HEK293 (cell line): ENCODE data around the gene CFAP157.

Source experiments
- CTCF ChIA-PET: fragments of 350-600 bp; formaldehyde crosslinking; extraction: SDS; loops from one replicate; lab custom pipeline; 2021; ENCODE audit warnings: antibody characterized with exemption; lab: Yijun Ruan, JAX
- POLR2A ChIA-PET: fragments of 300-600 bp; formaldehyde crosslinking; extraction: SDS; loops from one replicate; lab custom pipeline; 2020; ENCODE audit warnings: antibody characterized with exemption, inconsistent platforms; lab: Yijun Ruan, JAX
- H3K27ac ChIP-seq: fragments of 200-500 bp; sonication (Bioruptor generic); 2 replicates; pipeline ENCODE4 v1.5.1; 2014; ENCODE audit warnings: low read depth, low read length, control low read depth, inconsistent platforms; ENCODE audit errors: extremely low read depth
- H3K36me3 ChIP-seq, 2 experiments: fragments of 200-500 bp in 1 of 2; sonication (Bioruptor generic) in 1 of 2; 1 replicate in 1 of 2; 2 replicates in 1 of 2; pipeline ENCODE4 v1.5.1; 2014 to 2017; ENCODE audit warnings: inconsistent platforms in 2 of 2, low read length in 2 of 2; ENCODE audit not compliant: control insufficient read depth in 2 of 2, insufficient read depth in 1 of 2
- H3K4me1 ChIP-seq: fragments of 200-500 bp; sonication (Bioruptor generic); 2 replicates; pipeline ENCODE4 v1.5.1; 2014; ENCODE audit warnings: mild to moderate bottlenecking, low read length, inconsistent platforms; ENCODE audit not compliant: control insufficient read depth, insufficient read depth
- H3K4me3 ChIP-seq: 2 replicates; pipeline ENCODE4 v1.5.1; 2011; ENCODE audit warnings: low read depth, mild to moderate bottlenecking, control low read depth, low read length, moderate library complexity
- H3K9me3 ChIP-seq: fragments of 200-500 bp; sonication (Bioruptor generic); 2 replicates; pipeline ENCODE4 v1.5.1; 2014; ENCODE audit warnings: low read depth, low read length, inconsistent platforms; ENCODE audit not compliant: control insufficient read depth, insufficient read depth
- GFI1B ChIP-seq: fragments of 450-650 bp; formaldehyde crosslinking; IDR thresholded peaks from 2 replicates; pipeline ENCODE4 v1.5.1; 2016; ENCODE audit warnings: missing biosample characterization, missing genetic modification characterization
- GLI2 ChIP-seq: fragments of 450-650 bp; formaldehyde crosslinking; IDR thresholded peaks from 2 replicates; pipeline ENCODE4; 2017; ENCODE audit warnings: missing biosample characterization, missing genetic modification characterization, low read depth, borderline replicate concordance
- GLIS1 ChIP-seq: fragments of 450-650 bp; formaldehyde crosslinking; IDR thresholded peaks from 2 replicates; pipeline ENCODE4 v1.5.1; 2016; ENCODE audit warnings: missing biosample characterization, missing genetic modification characterization
- MEIS1 ChIP-seq: sonication (generic); formaldehyde crosslinking; IDR thresholded peaks from 2 replicates; pipeline ENCODE4 v1.8.1; 2022; ENCODE audit warnings: missing genetic modification reagents, mild to moderate bottlenecking, borderline replicate concordance
- RBAK ChIP-seq: fragments of 450-650 bp; formaldehyde crosslinking; IDR thresholded peaks from 2 replicates; pipeline ENCODE4 v1.5.1; 2016; ENCODE audit warnings: missing biosample characterization, missing genetic modification characterization
- SCRT1 ChIP-seq: fragments of 450-650 bp; formaldehyde crosslinking; IDR thresholded peaks from 2 replicates; pipeline ENCODE4 v1.5.1; 2016; ENCODE audit warnings: missing biosample characterization, missing genetic modification characterization, borderline replicate concordance
- ZBTB48 ChIP-seq: fragments of 450-650 bp; formaldehyde crosslinking; IDR thresholded peaks from 2 replicates; pipeline ENCODE4 v1.5.1; 2016; ENCODE audit warnings: missing biosample characterization, missing genetic modification characterization
- ZFP69B ChIP-seq: fragments of 450-650 bp; formaldehyde crosslinking; IDR thresholded peaks from 2 replicates; pipeline ENCODE4 v1.5.1; 2016; ENCODE audit warnings: missing biosample characterization, missing genetic modification characterization
- ZNF121 ChIP-seq: fragments of 450-650 bp; formaldehyde crosslinking; IDR thresholded peaks from 2 replicates; pipeline ENCODE4 v1.5.1; 2016; ENCODE audit warnings: missing biosample characterization, missing genetic modification characterization
- ZNF2 ChIP-seq: fragments of 450-650 bp; formaldehyde crosslinking; IDR thresholded peaks from 2 replicates; pipeline ENCODE4 v1.5.1; 2016; ENCODE audit warnings: missing biosample characterization, missing genetic modification characterization
- ZNF214 ChIP-seq: fragments of 450-650 bp; formaldehyde crosslinking; IDR thresholded peaks from 2 replicates; pipeline ENCODE4 v1.5.1; 2017; ENCODE audit warnings: missing biosample characterization, mild to moderate bottlenecking, missing genetic modification characterization, borderline replicate concordance
- ZNF324 ChIP-seq: fragments of 450-650 bp; formaldehyde crosslinking; IDR thresholded peaks from 2 replicates; pipeline ENCODE4 v1.5.1; 2016; ENCODE audit warnings: missing biosample characterization, missing genetic modification characterization
- ZNF391 ChIP-seq: fragments of 450-650 bp; formaldehyde crosslinking; IDR thresholded peaks from 2 replicates; pipeline ENCODE4 v1.5.1; 2016; ENCODE audit warnings: low read depth, missing biosample characterization, missing genetic modification characterization, borderline replicate concordance
- ZNF544 ChIP-seq: fragments of 450-650 bp; formaldehyde crosslinking; IDR thresholded peaks from 2 replicates; pipeline ENCODE4 v1.5.0; 2017; ENCODE audit warnings: missing biosample characterization, missing genetic modification characterization
- ZNF560 ChIP-seq: fragments of 450-650 bp; formaldehyde crosslinking; IDR thresholded peaks from 2 replicates; pipeline ENCODE4 v1.5.1; 2017; ENCODE audit warnings: missing biosample characterization, missing genetic modification characterization, borderline replicate concordance
- ZNF561 ChIP-seq: fragments of 450-650 bp; IDR thresholded peaks from 2 replicates; pipeline ENCODE4 v1.5.1; 2018; ENCODE audit warnings: missing biosample characterization, missing genetic modification characterization, borderline replicate concordance
- TF ChIP-seq, protein P1 (sequence below): fragments of 450-650 bp; formaldehyde crosslinking; IDR thresholded peaks from 2 replicates; pipeline ENCODE4 v1.5.1; 2016; ENCODE audit warnings: missing biosample characterization, missing genetic modification characterization
- TF ChIP-seq, protein P2 (sequence below): fragments of 450-650 bp; formaldehyde crosslinking; IDR thresholded peaks from 2 replicates; pipeline ENCODE4 v1.5.1; 2017; ENCODE audit warnings: missing biosample characterization, missing genetic modification characterization
- TF ChIP-seq, protein P3 (sequence below): fragments of 450-650 bp; formaldehyde crosslinking; IDR thresholded peaks from 2 replicates; pipeline ENCODE4 v1.5.1; 2016; ENCODE audit warnings: missing biosample characterization, missing genetic modification characterization

CFAP157 gene

DNA sequence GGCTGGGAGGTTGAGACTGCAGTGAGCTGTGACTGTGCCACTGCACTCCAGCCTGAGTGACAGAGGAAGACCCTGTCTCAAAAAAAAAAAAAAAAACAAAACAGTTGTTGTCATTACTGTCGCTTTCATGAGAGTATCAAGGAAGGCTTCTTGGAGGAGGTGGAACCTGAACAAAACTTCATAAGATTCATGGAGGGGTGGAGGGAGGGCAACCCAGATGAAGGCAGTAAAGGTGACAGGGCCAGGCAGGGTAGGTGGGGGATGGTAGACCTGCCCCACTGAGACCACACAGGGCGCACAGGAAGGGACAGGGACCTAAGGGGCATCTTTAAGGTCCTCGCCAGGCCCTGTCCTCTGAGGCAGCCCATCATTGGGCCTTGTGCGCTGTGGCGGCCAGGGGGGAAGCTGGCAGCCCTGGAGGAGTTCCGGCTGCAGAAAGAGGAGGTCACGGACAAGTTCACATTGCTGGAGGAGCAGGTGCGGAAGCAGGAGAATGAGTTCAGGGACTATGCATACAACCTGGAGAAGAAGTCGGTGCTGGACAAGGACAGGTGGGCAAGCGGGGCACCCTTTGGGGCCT, 3.5 kb downstream of the CFAP157 start:
- TF ChIP-seq MEIS1 (no peak), ZNF121 (tag by site-specific recombination) (no peak), ZNF544 (tag by site-specific recombination) (no peak), GLI2 (tag by site-specific recombination) (no peak), ZNF214 (tag by site-specific recombination) (no peak), ZNF560 (tag by site-specific recombination) (no peak), SCRT1 (no peak), ZNF561 (no peak), GFI1B (tag by site-specific recombination) (no peak), ZFP69B (no peak), ZNF391 (tag by site-specific recombination) (no peak), RBAK (tag by site-specific recombination) (no peak), ZNF2 (no peak), ZBTB48 (tag by site-specific recombination) (no peak)
- TF ChIP-seq, protein P1, sequence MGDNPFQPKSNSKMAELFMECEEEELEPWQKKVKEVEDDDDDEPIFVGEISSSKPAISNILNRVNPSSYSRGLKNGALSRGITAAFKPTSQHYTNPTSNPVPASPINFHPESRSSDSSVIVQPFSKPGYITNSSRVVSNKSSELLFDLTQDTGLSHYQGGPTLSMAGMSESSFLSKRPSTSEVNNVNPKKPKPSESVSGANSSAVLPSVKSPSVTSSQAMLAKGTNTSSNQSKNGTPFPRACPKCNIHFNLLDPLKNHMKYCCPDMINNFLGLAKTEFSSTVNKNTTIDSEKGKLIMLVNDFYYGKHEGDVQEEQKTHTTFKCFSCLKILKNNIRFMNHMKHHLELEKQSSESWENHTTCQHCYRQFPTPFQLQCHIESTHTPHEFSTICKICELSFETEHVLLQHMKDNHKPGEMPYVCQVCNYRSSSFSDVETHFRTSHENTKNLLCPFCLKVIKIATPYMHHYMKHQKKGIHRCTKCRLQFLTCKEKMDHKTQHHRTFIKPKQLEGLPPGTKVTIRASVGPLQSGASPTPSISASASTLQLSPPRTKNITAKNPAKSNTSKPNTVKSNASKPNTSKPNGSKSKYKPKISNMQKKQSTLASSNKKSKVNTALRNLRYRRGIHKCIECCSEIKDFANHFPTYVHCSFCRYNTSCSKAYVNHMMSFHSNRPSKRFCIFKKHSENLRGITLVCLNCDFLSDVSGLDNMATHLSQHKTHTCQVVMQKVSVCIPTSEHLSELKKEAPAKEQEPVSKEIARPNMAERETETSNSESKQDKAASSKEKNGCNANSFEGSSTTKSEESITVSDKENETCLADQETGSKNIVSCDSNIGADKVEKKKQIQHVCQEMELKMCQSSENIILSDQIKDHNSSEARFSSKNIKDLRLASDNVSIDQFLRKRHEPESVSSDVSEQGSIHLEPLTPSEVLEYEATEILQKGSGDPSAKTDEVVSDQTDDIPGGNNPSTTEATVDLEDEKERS (tag by site-specific recombination) = no peak
- TF ChIP-seq, protein P2, sequence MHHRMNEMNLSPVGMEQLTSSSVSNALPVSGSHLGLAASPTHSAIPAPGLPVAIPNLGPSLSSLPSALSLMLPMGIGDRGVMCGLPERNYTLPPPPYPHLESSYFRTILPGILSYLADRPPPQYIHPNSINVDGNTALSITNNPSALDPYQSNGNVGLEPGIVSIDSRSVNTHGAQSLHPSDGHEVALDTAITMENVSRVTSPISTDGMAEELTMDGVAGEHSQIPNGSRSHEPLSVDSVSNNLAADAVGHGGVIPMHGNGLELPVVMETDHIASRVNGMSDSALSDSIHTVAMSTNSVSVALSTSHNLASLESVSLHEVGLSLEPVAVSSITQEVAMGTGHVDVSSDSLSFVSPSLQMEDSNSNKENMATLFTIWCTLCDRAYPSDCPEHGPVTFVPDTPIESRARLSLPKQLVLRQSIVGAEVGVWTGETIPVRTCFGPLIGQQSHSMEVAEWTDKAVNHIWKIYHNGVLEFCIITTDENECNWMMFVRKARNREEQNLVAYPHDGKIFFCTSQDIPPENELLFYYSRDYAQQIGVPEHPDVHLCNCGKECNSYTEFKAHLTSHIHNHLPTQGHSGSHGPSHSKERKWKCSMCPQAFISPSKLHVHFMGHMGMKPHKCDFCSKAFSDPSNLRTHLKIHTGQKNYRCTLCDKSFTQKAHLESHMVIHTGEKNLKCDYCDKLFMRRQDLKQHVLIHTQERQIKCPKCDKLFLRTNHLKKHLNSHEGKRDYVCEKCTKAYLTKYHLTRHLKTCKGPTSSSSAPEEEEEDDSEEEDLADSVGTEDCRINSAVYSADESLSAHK (tag by site-specific recombination) = no peak
- TF ChIP-seq, protein P3, sequence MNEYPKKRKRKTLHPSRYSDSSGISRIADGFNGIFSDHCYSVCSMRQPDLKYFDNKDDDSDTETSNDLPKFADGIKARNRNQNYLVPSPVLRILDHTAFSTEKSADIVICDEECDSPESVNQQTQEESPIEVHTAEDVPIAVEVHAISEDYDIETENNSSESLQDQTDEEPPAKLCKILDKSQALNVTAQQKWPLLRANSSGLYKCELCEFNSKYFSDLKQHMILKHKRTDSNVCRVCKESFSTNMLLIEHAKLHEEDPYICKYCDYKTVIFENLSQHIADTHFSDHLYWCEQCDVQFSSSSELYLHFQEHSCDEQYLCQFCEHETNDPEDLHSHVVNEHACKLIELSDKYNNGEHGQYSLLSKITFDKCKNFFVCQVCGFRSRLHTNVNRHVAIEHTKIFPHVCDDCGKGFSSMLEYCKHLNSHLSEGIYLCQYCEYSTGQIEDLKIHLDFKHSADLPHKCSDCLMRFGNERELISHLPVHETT (tag by site-specific recombination) = no peak
- no peaks in the 10 kb centered on the region for H3K4me1 ChIP-seq
- no peak overlapping the region for H3K27ac ChIP-seq
- ChIA-PET CTCF (interaction anchor here (0.9 kb wide), 1 partner anchor 24 kb away, joined by 3 read pairs; no protein-coding TSS in a partner anchor), POLR2A (no interaction called here)
- no peak overlapping the region for H3K4me3 ChIP-seq
- no peaks in the 10 kb centered on the region for H3K36me3 ChIP-seq
- no peaks in the 10 kb centered on the region for H3K9me3 ChIP-seq

DNA sequence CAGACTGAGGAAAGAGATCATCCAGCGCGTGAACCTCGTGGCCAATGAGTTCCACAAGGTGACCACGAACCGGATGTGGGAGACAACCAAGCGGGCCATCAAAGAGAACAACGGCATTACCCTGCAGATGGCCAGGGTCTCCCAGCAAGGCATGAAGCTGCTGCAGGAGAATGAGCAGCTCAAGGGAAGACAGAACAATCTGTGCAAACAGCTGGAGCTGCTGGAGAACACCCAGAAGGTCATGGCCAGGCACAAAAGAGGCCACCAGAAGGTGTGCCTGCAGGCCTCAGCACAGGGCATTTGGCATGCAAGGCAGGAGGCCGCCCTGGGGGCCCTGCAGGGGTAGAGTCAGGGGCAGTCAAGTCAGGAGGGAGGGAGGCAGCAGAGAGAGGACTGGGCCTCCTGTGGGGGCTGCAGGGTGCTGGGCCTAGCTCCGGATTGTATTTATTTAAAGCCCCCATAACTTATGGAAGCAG, 4.5 kb downstream of the CFAP157 start:
- H3K36me3 ChIP-seq = no peaks in the 10 kb centered on the region
- ChIA-PET CTCF (interaction anchor here (0.6 to 0.9 kb wide), 3 partner anchors 23 to 95 kb away, joined by 3 to 4 read pairs (median 4); no protein-coding TSS in a partner anchor), POLR2A (interaction anchor here (1.2 kb wide), 2 partner anchors 24 to 186 kb away, joined by 4 read pairs; partner anchors contain the start of gene TOR2A)
- no peaks in the 10 kb centered on the region for H3K9me3 ChIP-seq
- H3K27ac ChIP-seq = no peak overlapping the region
- H3K4me1 ChIP-seq = no peaks in the 10 kb centered on the region
- TF ChIP-seq ZNF324 (tag by site-specific recombination) = no peak
- TF ChIP-seq GLIS1 (tag by site-specific recombination) = peak; percentile 53; the same call in 1 of the 2 replicates
- H3K4me3 ChIP-seq = no peak overlapping the region
